ENCODE results near the gene NLRP14. TPM values are rescaled to one million over a fixed set of nuclear protein-coding genes. Genes with fewer than 3 reads are reported as not detected.

The NLRP14 gene, protein sequence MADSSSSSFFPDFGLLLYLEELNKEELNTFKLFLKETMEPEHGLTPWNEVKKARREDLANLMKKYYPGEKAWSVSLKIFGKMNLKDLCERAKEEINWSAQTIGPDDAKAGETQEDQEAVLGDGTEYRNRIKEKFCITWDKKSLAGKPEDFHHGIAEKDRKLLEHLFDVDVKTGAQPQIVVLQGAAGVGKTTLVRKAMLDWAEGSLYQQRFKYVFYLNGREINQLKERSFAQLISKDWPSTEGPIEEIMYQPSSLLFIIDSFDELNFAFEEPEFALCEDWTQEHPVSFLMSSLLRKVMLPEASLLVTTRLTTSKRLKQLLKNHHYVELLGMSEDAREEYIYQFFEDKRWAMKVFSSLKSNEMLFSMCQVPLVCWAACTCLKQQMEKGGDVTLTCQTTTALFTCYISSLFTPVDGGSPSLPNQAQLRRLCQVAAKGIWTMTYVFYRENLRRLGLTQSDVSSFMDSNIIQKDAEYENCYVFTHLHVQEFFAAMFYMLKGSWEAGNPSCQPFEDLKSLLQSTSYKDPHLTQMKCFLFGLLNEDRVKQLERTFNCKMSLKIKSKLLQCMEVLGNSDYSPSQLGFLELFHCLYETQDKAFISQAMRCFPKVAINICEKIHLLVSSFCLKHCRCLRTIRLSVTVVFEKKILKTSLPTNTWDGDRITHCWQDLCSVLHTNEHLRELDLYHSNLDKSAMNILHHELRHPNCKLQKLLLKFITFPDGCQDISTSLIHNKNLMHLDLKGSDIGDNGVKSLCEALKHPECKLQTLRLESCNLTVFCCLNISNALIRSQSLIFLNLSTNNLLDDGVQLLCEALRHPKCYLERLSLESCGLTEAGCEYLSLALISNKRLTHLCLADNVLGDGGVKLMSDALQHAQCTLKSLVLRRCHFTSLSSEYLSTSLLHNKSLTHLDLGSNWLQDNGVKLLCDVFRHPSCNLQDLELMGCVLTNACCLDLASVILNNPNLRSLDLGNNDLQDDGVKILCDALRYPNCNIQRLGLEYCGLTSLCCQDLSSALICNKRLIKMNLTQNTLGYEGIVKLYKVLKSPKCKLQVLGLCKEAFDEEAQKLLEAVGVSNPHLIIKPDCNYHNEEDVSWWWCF
- under 1 TPM in 2 of 4 donors, not detected in 2; 0.24 to 0.35 TPM for total RNA-seq

DNA sequence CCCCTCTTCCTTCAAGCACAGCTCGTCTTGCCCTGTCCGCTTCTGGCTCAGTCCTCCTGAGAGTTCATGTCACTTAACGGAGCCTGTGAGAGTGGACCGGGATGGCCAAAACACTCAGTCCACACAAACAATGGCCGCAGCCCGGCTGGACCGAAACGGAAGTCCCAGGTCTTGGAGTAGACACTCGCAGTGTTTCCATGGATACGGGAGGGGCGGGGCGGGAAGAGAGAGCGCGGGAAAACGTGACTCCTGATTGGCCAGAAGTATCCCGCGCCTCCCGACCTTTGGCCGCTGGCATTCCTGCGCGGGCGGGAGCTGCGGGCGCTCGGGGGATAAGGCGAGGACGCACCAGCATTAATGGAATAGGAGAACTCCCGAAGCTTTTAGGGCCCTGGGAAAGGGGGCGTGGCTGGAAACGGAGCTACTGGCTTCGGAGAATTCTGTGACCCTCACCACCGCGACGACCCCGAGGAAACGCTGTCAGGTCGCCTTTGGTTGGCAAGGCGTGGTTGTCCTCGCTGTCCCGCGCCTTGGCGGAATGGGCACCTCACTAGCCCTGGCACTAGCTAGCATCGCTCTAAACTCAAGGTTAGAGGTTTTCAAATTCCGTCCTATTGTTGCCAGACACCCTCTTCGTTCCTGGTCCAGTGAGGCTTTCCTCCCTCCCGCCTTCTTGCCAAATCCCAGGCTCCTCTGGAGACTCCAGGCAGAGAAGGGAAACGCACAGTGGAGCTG is at the start of gene NLRP14, which contains the start of gene ZNF214:
TSS of gene NLRP14 (plus strand) at position 297 of the 735 bp plus-strand sequence. CDS start 18,108 bp downstream, outside the sequence.
TSS of gene ZNF214 (minus strand) at position 164 of the 735 bp plus-strand sequence. CDS start 17,511 bp downstream, outside the sequence.
- intact Hi-C loops (cut with DNase I; ENCODE audit: low total_unique reads): no loop called here
- Histone ChIP-seq H3K36me3 (no peaks in the 10 kb centered on the region), H3K9me3 (no peaks in the 10 kb centered on the region), H3K4me3 (peak within 1 kb of the TSS; percentile 61 to 67), H3K27me3 (peaks cover 0 to 4% of the 10 kb centered on the region in 2 donors), H3K27ac (peak within 1 kb of the TSS; percentile 81 to 92), H3K4me1 (peaks cover 0 to 9% of the 10 kb centered on the region in 2 donors)
- TF ChIP-seq, protein P1, sequence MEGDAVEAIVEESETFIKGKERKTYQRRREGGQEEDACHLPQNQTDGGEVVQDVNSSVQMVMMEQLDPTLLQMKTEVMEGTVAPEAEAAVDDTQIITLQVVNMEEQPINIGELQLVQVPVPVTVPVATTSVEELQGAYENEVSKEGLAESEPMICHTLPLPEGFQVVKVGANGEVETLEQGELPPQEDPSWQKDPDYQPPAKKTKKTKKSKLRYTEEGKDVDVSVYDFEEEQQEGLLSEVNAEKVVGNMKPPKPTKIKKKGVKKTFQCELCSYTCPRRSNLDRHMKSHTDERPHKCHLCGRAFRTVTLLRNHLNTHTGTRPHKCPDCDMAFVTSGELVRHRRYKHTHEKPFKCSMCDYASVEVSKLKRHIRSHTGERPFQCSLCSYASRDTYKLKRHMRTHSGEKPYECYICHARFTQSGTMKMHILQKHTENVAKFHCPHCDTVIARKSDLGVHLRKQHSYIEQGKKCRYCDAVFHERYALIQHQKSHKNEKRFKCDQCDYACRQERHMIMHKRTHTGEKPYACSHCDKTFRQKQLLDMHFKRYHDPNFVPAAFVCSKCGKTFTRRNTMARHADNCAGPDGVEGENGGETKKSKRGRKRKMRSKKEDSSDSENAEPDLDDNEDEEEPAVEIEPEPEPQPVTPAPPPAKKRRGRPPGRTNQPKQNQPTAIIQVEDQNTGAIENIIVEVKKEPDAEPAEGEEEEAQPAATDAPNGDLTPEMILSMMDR (IDR thresholded peaks at IDR 0.05): no peak
- TF ChIP-seq POLR2A (IDR thresholded peaks at IDR 0.05): no peak
- peak; percentile 93 to 96 for DNase-seq

DNA sequence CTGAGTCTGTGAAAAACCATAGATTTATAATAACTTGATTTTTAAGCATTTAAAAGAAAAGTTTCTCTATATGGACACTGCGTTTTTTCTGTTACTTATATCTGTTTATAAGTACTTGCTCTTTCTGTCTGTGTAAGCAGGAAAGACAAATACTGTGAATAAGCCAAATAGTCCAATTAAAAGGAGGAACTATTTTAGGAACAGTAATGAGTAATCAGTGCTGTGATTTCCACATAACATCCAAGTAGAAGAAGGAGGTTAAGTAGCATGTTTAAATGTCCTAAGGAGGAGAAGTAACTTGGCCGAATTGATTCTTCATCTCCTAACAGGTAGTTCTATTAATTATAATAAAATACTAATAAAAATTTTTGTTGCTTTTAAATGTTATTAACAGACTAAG is 40.9 kb upstream of the NLRP14 start:
- Histone ChIP-seq H3K4me3 (no peak overlapping the region), H3K27ac (no peak overlapping the region), H3K9me3 (no peaks in the 10 kb centered on the region), H3K36me3 (no peaks in the 10 kb centered on the region), H3K27me3 (no peaks in the 10 kb centered on the region), H3K4me1 (no peaks in the 10 kb centered on the region)
- TF ChIP-seq, protein P1 (IDR thresholded peaks at IDR 0.05): no peak
- intact Hi-C loops (cut with DNase I; ENCODE audit: low total_unique reads): no loop called here
- DNase-seq: no peak

DNA sequence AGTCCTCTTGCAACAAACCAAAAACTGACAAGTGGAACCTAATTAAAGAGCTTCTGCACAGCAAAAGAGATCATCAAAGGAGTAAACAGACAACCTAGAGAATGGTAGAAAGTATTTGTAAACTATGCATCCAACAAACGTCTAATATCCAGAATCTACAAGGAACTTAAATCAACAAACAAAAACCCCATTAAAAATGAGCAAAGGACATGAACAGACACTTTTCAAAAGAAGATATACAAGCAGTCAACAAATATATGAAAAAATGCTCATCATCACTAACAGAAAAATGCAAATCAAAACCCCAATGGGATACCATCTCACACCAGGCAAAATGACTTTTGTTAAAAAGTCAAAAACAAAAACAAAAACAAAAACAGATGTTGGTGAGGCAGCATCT is 33.8 kb upstream of the NLRP14 start:
- Histone ChIP-seq H3K4me1 (no peaks in the 10 kb centered on the region), H3K27me3 (no peaks in the 10 kb centered on the region), H3K9me3 (no peaks in the 10 kb centered on the region), H3K27ac (no peak overlapping the region), H3K36me3 (no peaks in the 10 kb centered on the region), H3K4me3 (no peak overlapping the region)
- no peak for DNase-seq
- intact Hi-C loops (cut with DNase I; ENCODE audit: low total_unique reads): no loop called here
- no peak for TF ChIP-seq POLR2A (IDR thresholded peaks at IDR 0.05)
- TF ChIP-seq, protein P1 (IDR thresholded peaks at IDR 0.05): no peak

DNA sequence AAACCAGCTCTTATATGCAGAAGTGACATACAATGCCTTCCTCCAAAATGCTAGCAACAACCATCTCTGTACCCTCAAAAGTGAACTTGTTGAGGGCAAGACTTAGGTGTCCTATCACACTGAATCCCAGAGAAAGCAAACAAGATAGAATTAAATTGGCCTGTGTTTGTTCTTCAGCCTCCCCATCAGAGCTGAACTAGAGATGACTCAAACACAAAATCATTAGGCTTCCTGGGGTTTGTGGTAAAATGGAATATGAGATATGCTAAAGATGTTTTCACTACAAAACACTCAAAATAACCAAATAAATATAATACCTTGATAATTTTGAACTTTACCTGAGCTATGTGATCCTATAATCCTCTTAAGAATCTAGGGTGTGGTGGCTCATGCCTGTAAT is 31.8 kb upstream of the NLRP14 start:
- no peaks in the 10 kb centered on the region for H3K27me3 ChIP-seq
- no peak overlapping the region for H3K27ac ChIP-seq
- H3K4me3 ChIP-seq: no peak overlapping the region
- intact Hi-C loops (cut with DNase I; ENCODE audit: low total_unique reads): no loop called here
- H3K36me3 ChIP-seq: no peaks in the 10 kb centered on the region
- H3K9me3 ChIP-seq: no peaks in the 10 kb centered on the region
- H3K4me1 ChIP-seq: no peaks in the 10 kb centered on the region
- DNase-seq: no peak
- TF ChIP-seq POLR2A (IDR thresholded peaks at IDR 0.05): no peak
- TF ChIP-seq, protein P1 (IDR thresholded peaks at IDR 0.05): no peak
